ENCODE results near the gene ANGEL2.

DNA sequence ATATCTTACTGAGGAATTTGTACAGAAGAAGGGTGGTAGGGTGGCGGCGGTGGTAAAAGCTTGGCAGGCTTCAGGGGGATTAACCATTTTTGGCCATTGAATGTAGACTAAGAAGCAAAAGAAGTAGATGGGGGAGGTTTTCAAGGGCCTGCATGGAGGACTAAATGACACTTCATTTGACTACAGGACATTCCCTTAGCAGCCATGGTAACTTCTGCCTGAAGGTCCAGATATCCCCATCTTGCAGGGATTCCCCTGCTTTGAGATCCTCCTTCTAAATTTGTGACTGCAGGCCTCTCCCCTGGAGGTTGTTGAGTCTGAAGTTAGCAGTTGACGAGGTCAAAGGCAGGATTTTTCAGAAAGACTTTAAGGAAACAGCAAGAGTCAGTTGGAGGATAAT lies 60.6 kb downstream of the ANGEL2 start:
- TF ChIP-seq, protein P1, sequence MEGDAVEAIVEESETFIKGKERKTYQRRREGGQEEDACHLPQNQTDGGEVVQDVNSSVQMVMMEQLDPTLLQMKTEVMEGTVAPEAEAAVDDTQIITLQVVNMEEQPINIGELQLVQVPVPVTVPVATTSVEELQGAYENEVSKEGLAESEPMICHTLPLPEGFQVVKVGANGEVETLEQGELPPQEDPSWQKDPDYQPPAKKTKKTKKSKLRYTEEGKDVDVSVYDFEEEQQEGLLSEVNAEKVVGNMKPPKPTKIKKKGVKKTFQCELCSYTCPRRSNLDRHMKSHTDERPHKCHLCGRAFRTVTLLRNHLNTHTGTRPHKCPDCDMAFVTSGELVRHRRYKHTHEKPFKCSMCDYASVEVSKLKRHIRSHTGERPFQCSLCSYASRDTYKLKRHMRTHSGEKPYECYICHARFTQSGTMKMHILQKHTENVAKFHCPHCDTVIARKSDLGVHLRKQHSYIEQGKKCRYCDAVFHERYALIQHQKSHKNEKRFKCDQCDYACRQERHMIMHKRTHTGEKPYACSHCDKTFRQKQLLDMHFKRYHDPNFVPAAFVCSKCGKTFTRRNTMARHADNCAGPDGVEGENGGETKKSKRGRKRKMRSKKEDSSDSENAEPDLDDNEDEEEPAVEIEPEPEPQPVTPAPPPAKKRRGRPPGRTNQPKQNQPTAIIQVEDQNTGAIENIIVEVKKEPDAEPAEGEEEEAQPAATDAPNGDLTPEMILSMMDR (IDR thresholded peaks at IDR 0.05): no peak
- TF ChIP-seq POLR2A (IDR thresholded peaks at IDR 0.05): no peak
